DMS 273 treated with DMSO at 0.1 percent for 48 hours (cell line): ENCODE results near the gene ADAMTS2.

Source experiments
- DNase-seq: peaks from one replicate; lab custom pipeline; 2025; lab: John Stamatoyannopoulos, UW

The ADAMTS2 gene

GRCh38 chr5:179345433-179346321, at the start of gene ADAMTS2:
Gene ADAMTS2 (minus strand): TSS chr5:179345461. CDS start chr5:179345328, 133 bp downstream.
- DNase-seq = peak; percentile 11

GRCh38 chr5:179393078-179393477, 47.8 kb upstream of the ADAMTS2 start:
- no peak for DNase-seq

- no peak for DNase-seq
Measured at GRCh38 chr5:179387151-179388110, 42.2 kb upstream of the ADAMTS2 start.

GRCh38 chr5:179385914-179386313, 40.7 kb upstream of the ADAMTS2 start:
- no peak for DNase-seq

GRCh38 chr5:179382486-179382885, 37.2 kb upstream of the ADAMTS2 start:
- DNase-seq = no peak

- no peak for DNase-seq
Measured at GRCh38 chr5:179381691-179382090, 36.4 kb upstream of the ADAMTS2 start.

- DNase-seq = no peak
Measured at GRCh38 chr5:179380211-179381035, 35.2 kb upstream of the ADAMTS2 start.

- no peak for DNase-seq
Measured at GRCh38 chr5:179379321-179379890, 34.1 kb upstream of the ADAMTS2 start.

- DNase-seq = no peak
Measured at GRCh38 chr5:179378441-179379271, 33.4 kb upstream of the ADAMTS2 start.

GRCh38 chr5:179378116-179378440, 32.8 kb upstream of the ADAMTS2 start:
- no peak for DNase-seq

GRCh38 chr5:179377421-179378115, 32.3 kb upstream of the ADAMTS2 start:
- DNase-seq = no peak

GRCh38 chr5:179376701-179377420, 31.6 kb upstream of the ADAMTS2 start:
- DNase-seq = no peak

GRCh38 chr5:179375831-179376365, 30.6 kb upstream of the ADAMTS2 start:
- no peak for DNase-seq

- DNase-seq = no peak
Measured at GRCh38 chr5:179375236-179375685, 30.0 kb upstream of the ADAMTS2 start.

- no peak for DNase-seq
Measured at GRCh38 chr5:179374506-179375235, 29.4 kb upstream of the ADAMTS2 start.

GRCh38 chr5:179373961-179374505, 28.8 kb upstream of the ADAMTS2 start:
- no peak for DNase-seq

GRCh38 chr5:179373101-179373934, 28.1 kb upstream of the ADAMTS2 start:
- DNase-seq = peak; percentile 19
